SK-N-SH (cell line): ENCODE measurements around the gene SHTN1. TPM values are rescaled to one million over a fixed set of nuclear protein-coding genes. Genes with fewer than 3 reads are reported as not detected.

Source experiments
- CTCF ChIA-PET: fragments of 300-600, 350-600 bp; formaldehyde crosslinking; extraction: SDS; loops from one replicate; lab custom pipeline; 2021; lab: Yijun Ruan, JAX
- POLR2A ChIA-PET: fragments of 350-600 bp; sonication (Branson Sonifier 250); formaldehyde crosslinking; extraction: SDS; loops from one replicate; lab custom pipeline; 2020; ENCODE audit warnings: antibody characterized with exemption, inconsistent platforms; lab: Yijun Ruan, JAX
- DNase-seq: peaks from one replicate; pipeline ENCODE4 v3.0.0; 2012
- H2AFZ ChIP-seq: fragments of 200-600 bp; sonication (generic); 2 replicates; pipeline ENCODE4 v1.8.1; 2016; ENCODE audit warnings: antibody characterized with exemption, mild to moderate bottlenecking, low read depth
- H3F3A ChIP-seq: fragments of 200-600 bp; sonication (generic); replicated peaks from 2 replicates; pipeline ENCODE3; 2016; ENCODE audit warnings: antibody characterized with exemption, mild to moderate bottlenecking; ENCODE audit not compliant: insufficient read depth
- H3K27ac ChIP-seq, 2 experiments: fragments of 200-500 bp in 1 of 2; fragments of 200-600 bp in 1 of 2; sonication (Bioruptor generic) in 1 of 2; sonication (generic), shearing (Covaris generic) in 1 of 2; 2 replicates each; pipeline versions ENCODE4 v1.5.1 to v1.6.1; 2014 to 2016; ENCODE audit warnings: low read depth in 2 of 2, inconsistent platforms in 1 of 2, low read length in 1 of 2, mild to moderate bottlenecking in 1 of 2, mixed read lengths in 1 of 2
- H3K27me3 ChIP-seq: fragments of 200-600 bp; sonication (generic), shearing (Covaris generic); 2 replicates; pipeline ENCODE4 v1.6.1; 2016; ENCODE audit warnings: mixed run types; ENCODE audit not compliant: insufficient read depth
- H3K36me3 ChIP-seq, 2 experiments: fragments of 200-500 bp in 1 of 2; fragments of 200-600 bp in 1 of 2; sonication (Bioruptor generic) in 1 of 2; sonication (generic) in 1 of 2; replicated peaks in 1 of 2; 2 replicates each; pipeline versions ENCODE3 to v1.5.1; 2014 to 2016; ENCODE audit warnings: low read length in 1 of 2, mild to moderate bottlenecking in 1 of 2; ENCODE audit not compliant: insufficient read depth in 2 of 2, control insufficient read depth in 1 of 2
- H3K4me1 ChIP-seq, 2 experiments: fragments of 200-500 bp in 1 of 2; fragments of 200-600 bp in 1 of 2; sonication (Bioruptor generic) in 1 of 2; sonication (generic), shearing (Covaris generic) in 1 of 2; 2 replicates each; pipeline versions ENCODE4 v1.5.1 to v1.6.1; 2014 to 2016; ENCODE audit warnings: low read depth in 1 of 2, low read length in 1 of 2, mixed run types in 1 of 2; ENCODE audit not compliant: insufficient read depth in 2 of 2, control insufficient read depth in 1 of 2
- H3K4me2 ChIP-seq: fragments of 200-600 bp; sonication (generic), shearing (Covaris generic); 2 replicates; pipeline ENCODE4 v1.6.1; 2017; ENCODE audit warnings: mixed run types
- H3K4me3 ChIP-seq, 2 experiments: fragments of 200-500 bp in 1 of 2; fragments of 200-600 bp in 1 of 2; sonication (Bioruptor generic) in 1 of 2; sonication (generic), shearing (Covaris generic) in 1 of 2; 2 replicates each; pipeline versions ENCODE4 v1.5.1 to v1.8.1; 2014 to 2016; ENCODE audit warnings: low read depth in 2 of 2, inconsistent platforms in 1 of 2, low read length in 1 of 2, mild to moderate bottlenecking in 1 of 2, mixed read lengths in 1 of 2, moderate library complexity in 1 of 2
- H3K79me2 ChIP-seq: fragments of 200-600 bp; sonication (generic); 2 replicates; pipeline ENCODE4 v1.8.1; 2017; ENCODE audit warnings: mild to moderate bottlenecking; ENCODE audit not compliant: insufficient read depth
- H3K9ac ChIP-seq: fragments of 200-600 bp; sonication (generic); 2 replicates; pipeline ENCODE4 v1.6.1; 2017; ENCODE audit warnings: mixed run types
- H3K9me2 ChIP-seq: fragments of 200-600 bp; sonication (generic); 2 replicates; pipeline ENCODE4 v1.6.1; 2017; ENCODE audit warnings: mixed run types
- H3K9me3 ChIP-seq: fragments of 200-600 bp; sonication (generic); 2 replicates; pipeline ENCODE4 v1.6.1; 2017; ENCODE audit warnings: mixed run types, mild to moderate bottlenecking, moderate library complexity
- H4K20me1 ChIP-seq: fragments of 200-600 bp; sonication (generic); 2 replicates; pipeline ENCODE4 v1.6.1; 2017; ENCODE audit warnings: mild to moderate bottlenecking, mixed run types; ENCODE audit not compliant: insufficient read depth
- CHD2 ChIP-seq: fragments of 150-350 bp; IDR thresholded peaks from 2 replicates; pipeline ENCODE4 v1.6.1; 2018; ENCODE audit warnings: low read length; ENCODE audit not compliant: partially characterized antibody
- ELF1 ChIP-seq: IDR thresholded peaks from 2 replicates; pipeline ENCODE4 v1.4.0; 2012
- EP300 ChIP-seq, 2 experiments: IDR thresholded peaks; 2 replicates each; pipeline versions ENCODE4 v1.4.0 to v1.6.1; 2012; ENCODE audit warnings: borderline replicate concordance in 1 of 2, low read depth in 1 of 2, low read length in 1 of 2
- FOSL2 ChIP-seq: IDR thresholded peaks from 2 replicates; pipeline ENCODE4 v1.4.0; 2012; ENCODE audit warnings: low read depth, mild to moderate bottlenecking, moderate library complexity, borderline replicate concordance
- FOXM1 ChIP-seq: IDR thresholded peaks from 2 replicates; pipeline ENCODE4 v1.4.0; 2012; ENCODE audit warnings: low read depth, mild to moderate bottlenecking
- GABPA ChIP-seq: IDR thresholded peaks from 2 replicates; pipeline ENCODE4 v1.4.0; 2012; ENCODE audit warnings: low read depth, mild to moderate bottlenecking
- GATA2 ChIP-seq: sonication (generic); formaldehyde crosslinking; IDR thresholded peaks from 2 replicates; pipeline ENCODE4 v1.5.0; 2020; ENCODE audit warnings: mild to moderate bottlenecking, missing genetic modification reagents
- IRF3 ChIP-seq: fragments of 150-350 bp; IDR thresholded peaks from 2 replicates; pipeline ENCODE4 v1.6.1; 2016; ENCODE audit warnings: mild to moderate bottlenecking, low read depth, low read length
- JUND ChIP-seq: IDR thresholded peaks from 2 replicates; pipeline ENCODE4 v1.4.0; 2012
- MAX ChIP-seq: IDR thresholded peaks from 2 replicates; pipeline ENCODE4 v1.4.0; 2012; ENCODE audit warnings: low read depth
- MEF2A ChIP-seq: IDR thresholded peaks from 2 replicates; pipeline ENCODE4 v1.4.0; 2012; ENCODE audit warnings: low read depth, borderline replicate concordance
- MXI1 ChIP-seq: IDR thresholded peaks from 2 replicates; pipeline ENCODE4 v1.6.1; 2012; ENCODE audit warnings: mild to moderate bottlenecking, low read depth, low read length, improper control_type of control experiment
- NRF1 ChIP-seq: IDR thresholded peaks from 2 replicates; pipeline ENCODE4 v1.6.1; 2012; ENCODE audit warnings: low read depth, mild to moderate bottlenecking, low read length
- POLR2AphosphoS5 ChIP-seq: IDR thresholded peaks from 2 replicates; pipeline ENCODE4 v1.6.1; 2012; ENCODE audit warnings: low read depth, low read length
- RAD21 ChIP-seq: IDR thresholded peaks from 2 replicates; pipeline ENCODE4 v1.6.1; 2012; ENCODE audit warnings: mild to moderate bottlenecking, low read length
- RFX5 ChIP-seq: IDR thresholded peaks from 2 replicates; pipeline ENCODE4 v1.6.1; 2012; ENCODE audit warnings: mild to moderate bottlenecking, improper control_type of control experiment, low read length
- SMC3 ChIP-seq: IDR thresholded peaks from 2 replicates; pipeline ENCODE4 v1.6.1; 2012; ENCODE audit warnings: low read depth, low read length, improper control_type of control experiment
- TCF12 ChIP-seq: IDR thresholded peaks from 2 replicates; pipeline ENCODE4 v1.4.0; 2012
- TEAD4 ChIP-seq: IDR thresholded peaks from 2 replicates; pipeline ENCODE4 v1.4.0; 2012; ENCODE audit warnings: mild to moderate bottlenecking, borderline replicate concordance; ENCODE audit not compliant: insufficient read depth
- YY1 ChIP-seq: IDR thresholded peaks from 2 replicates; pipeline ENCODE4 v1.4.0; 2012; ENCODE audit warnings: low read depth, mild to moderate bottlenecking
- ZBTB33 ChIP-seq: IDR thresholded peaks from 2 replicates; pipeline ENCODE4 v1.4.0; 2012; ENCODE audit warnings: low read depth, borderline replicate concordance
- WGBS: methylation state at CpG from one replicate; pipeline ENCODE4 v1.1.6; 2017; ENCODE audit warnings: low lambda C conversion rate; 5-methylcytosine and 5-hydroxymethylcytosine counted together
- polyA plus RNA-seq, 3 experiments: library from polyadenylated mRNA; depleted of rRNA; stranded (reverse); fragments of >200 nt; gene quantifications; 2 replicates each; pipeline ENCODE4 v1.2.3, GENCODE V29; 2012
- TF ChIP-seq, protein P1 (sequence below): IDR thresholded peaks from 2 replicates; pipeline ENCODE4 v1.4.0; 2012; ENCODE audit warnings: low read depth, borderline replicate concordance

SHTN1 gene
- polyA plus RNA-seq, 1 of the 3 experiments (the other 2 are of a cell fraction), result 5.2 TPM

GRCh38 chr10:116918583-116918982, 86.4 kb downstream of the SHTN1 start:
- Histone ChIP-seq H3K27me3 (no peaks in the 10 kb centered on the region), H2AFZ (no peak overlapping the region), H3K4me2 (no peak overlapping the region), H3K27ac (no peak overlapping the region), H3K36me3 (peaks cover 12 to 31% of the 10 kb centered on the region in 2 experiments), H3K79me2 (no peaks in the 10 kb centered on the region), H3K4me1 (no peaks in the 10 kb centered on the region), H3F3A (no peaks in the 10 kb centered on the region), H4K20me1 (no peaks in the 10 kb centered on the region), H3K9me2 (no peaks in the 10 kb centered on the region), H3K9me3 (no peaks in the 10 kb centered on the region), H3K9ac (no peak overlapping the region), H3K4me3 (no peak overlapping the region)
- ChIA-PET POLR2A (no interaction called here), CTCF (no interaction called here)
- WGBS, result 99% methylated on average over 2 of the region's 2 CpGs
- no peak for TF ChIP-seq FOSL2
- TF ChIP-seq RFX5, result no peak
- no peak for TF ChIP-seq ZBTB33
- TF ChIP-seq TEAD4, result no peak
- TF ChIP-seq MXI1, result no peak
- TF ChIP-seq JUND, result no peak
- TF ChIP-seq GABPA, result no peak
- no peak for TF ChIP-seq YY1
- no peak for TF ChIP-seq GATA2 (CRISPR knock-in tag)
- no peak for TF ChIP-seq MEF2A
- DNase-seq, result no peak

- no peak overlapping the region for H3K9ac ChIP-seq
- no peak for TF ChIP-seq TEAD4
- TF ChIP-seq GATA2 (CRISPR knock-in tag), result no peak
- TF ChIP-seq MXI1, result no peak
- no peak for TF ChIP-seq TCF12
- no peak for TF ChIP-seq ZBTB33
- no peak for TF ChIP-seq RAD21
- TF ChIP-seq MEF2A, result no peak
- no peak for TF ChIP-seq RFX5
- TF ChIP-seq JUND, result no peak
- no peak for TF ChIP-seq POLR2AphosphoS5
- no peak for TF ChIP-seq CHD2
- TF ChIP-seq IRF3, result no peak
- TF ChIP-seq ELF1, result no peak
- TF ChIP-seq FOXM1, result no peak
- no peak for TF ChIP-seq EP300 (IDR thresholded peaks at IDR 0.05; ENCODE audit: borderline replicate concordance in 1 of 2, low read depth in 1 of 2, low read length in 1 of 2)
- TF ChIP-seq SMC3, result no peak
- TF ChIP-seq, protein P1, sequence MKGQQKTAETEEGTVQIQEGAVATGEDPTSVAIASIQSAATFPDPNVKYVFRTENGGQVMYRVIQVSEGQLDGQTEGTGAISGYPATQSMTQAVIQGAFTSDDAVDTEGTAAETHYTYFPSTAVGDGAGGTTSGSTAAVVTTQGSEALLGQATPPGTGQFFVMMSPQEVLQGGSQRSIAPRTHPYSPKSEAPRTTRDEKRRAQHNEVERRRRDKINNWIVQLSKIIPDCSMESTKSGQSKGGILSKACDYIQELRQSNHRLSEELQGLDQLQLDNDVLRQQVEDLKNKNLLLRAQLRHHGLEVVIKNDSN, result no peak
- no peak for TF ChIP-seq NRF1
- no peak for TF ChIP-seq MAX
- no peaks in the 10 kb centered on the region for H4K20me1 ChIP-seq
- no peak for DNase-seq
- no peaks in the 10 kb centered on the region for H3K9me3 ChIP-seq
- no peaks in the 10 kb centered on the region for H3K9me2 ChIP-seq
- CTCF ChIA-PET, result interaction anchor here (1.1 kb wide), 1 partner anchor 121 kb away, joined by 3 read pairs; no protein-coding TSS in a partner anchor
- no peaks in the 10 kb centered on the region for H3F3A ChIP-seq
- no peak overlapping the region for H3K27ac ChIP-seq
- WGBS, result 97% methylated on average over 3 of the region's 3 CpGs
- H3K4me2 ChIP-seq, result no peak overlapping the region
- no peak overlapping the region for H2AFZ ChIP-seq
- no peaks in the 10 kb centered on the region for H3K4me1 ChIP-seq
- H3K27me3 ChIP-seq, result no peaks in the 10 kb centered on the region
- H3K36me3 ChIP-seq, result peaks cover 16 to 31% of the 10 kb centered on the region in 2 experiments
- POLR2A ChIA-PET, result no interaction called here
- H3K4me3 ChIP-seq, result no peak overlapping the region
- no peaks in the 10 kb centered on the region for H3K79me2 ChIP-seq
Observed at GRCh38 chr10:116917481-116917880, 87.5 kb downstream of the SHTN1 start.
